Stimulated activated CD8-positive, alpha-beta memory T cell treated with anti-CD3 and anti-CD28 coated beads, Interleukin-12 subunit alpha, Interleukin-12 subunit beta, amount 100 ng/mL, for 24 hours (primary cell): ENCODE results near the gene KNOP1.
"Not testable (repeated sequence)": the region's sequence is repeated elsewhere in the genome, so short reads cannot be mapped to it uniquely, and the experiment has no call there.

Source experiments
- DNase-seq: peaks from one replicate; pipeline ENCODE4 v3.0.0-alpha.2; 2020; ENCODE audit errors: extremely low read depth

Gene KNOP1

GRCh38 chr16:19683453-19684236 is 34.4 kb downstream of the KNOP1 start:
- no peak for DNase-seq

DNA sequence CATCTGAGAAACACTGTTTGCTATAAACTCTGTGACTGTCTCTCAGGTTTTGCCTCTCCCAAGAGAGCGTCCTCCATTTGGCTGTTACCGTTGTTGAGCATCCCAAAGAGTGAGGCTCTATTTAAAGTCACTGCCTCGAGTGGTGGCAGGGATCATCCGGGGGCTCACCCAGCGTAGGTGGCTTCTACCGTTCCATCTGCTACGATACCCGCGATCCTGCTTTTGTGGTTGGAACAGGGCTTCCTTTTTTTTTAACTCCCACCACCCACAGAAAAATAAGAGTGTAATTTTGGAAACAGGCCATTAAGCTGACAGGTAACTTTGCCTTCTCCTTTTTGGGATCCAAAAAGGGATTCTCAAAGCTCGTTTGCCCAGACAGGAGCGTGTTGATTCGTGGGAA is 36.4 kb downstream of the KNOP1 start:
- DNase-seq, result no peak

DNA sequence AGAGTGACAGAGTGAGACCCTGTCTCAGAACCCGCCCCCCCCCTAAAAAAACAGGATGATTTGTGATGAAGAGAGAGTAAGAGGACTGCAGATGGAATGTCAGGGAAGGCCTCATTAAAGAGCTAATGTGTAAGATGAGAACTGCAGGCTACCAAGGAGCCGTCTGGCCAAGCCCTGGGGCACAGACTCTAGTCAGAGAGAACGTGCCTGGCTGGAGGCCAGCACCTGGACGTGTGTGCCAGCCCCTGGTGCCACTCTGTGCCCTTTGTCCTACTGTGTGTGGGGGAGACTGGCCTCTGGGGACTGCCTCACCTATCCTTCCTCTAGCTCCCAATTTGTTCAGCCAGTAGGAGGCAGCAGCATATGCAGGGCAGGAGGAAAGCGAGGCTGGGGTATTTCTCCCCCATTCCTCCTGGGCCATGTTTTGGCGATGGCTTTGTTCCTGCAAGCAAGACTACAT is 37.1 kb downstream of the KNOP1 start:
- no peak for DNase-seq

DNA sequence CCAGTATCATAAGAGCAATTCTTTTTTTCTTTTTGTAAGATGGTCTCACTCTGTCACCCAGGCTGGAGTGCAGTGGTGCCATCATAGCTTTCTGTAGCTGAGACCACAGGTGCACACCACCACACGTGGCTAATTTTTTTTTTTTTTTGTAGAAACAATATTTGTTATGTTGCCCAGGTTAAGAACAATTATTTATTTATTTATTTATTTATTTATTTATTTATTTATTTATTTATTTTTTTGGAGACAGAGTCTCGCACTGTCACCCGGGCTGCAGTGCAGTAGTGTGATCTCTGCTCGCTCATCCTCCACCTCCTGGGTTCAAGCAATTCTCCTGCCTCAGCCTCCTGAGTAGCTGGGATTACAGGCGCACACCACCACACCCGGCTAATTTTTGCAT is 38.7 kb downstream of the KNOP1 start:
- not testable (repeated sequence) for DNase-seq

GRCh38 chr16:19678804-19679203 is 39.2 kb downstream of the KNOP1 start:
- no peak for DNase-seq

- no peak for DNase-seq
Measured at GRCh38 chr16:19677402-19677801, 40.6 kb downstream of the KNOP1 start.

GRCh38 chr16:19674485-19674884 is 43.5 kb downstream of the KNOP1 start:
- DNase-seq, result no peak

GRCh38 chr16:19672378-19672777 is 45.6 kb downstream of the KNOP1 start:
- no peak for DNase-seq

GRCh38 chr16:19666477-19666876 is 51.5 kb downstream of the KNOP1 start:
- no peak for DNase-seq

GRCh38 chr16:19665313-19665712 is 52.7 kb downstream of the KNOP1 start:
- not testable (repeated sequence) for DNase-seq

DNA sequence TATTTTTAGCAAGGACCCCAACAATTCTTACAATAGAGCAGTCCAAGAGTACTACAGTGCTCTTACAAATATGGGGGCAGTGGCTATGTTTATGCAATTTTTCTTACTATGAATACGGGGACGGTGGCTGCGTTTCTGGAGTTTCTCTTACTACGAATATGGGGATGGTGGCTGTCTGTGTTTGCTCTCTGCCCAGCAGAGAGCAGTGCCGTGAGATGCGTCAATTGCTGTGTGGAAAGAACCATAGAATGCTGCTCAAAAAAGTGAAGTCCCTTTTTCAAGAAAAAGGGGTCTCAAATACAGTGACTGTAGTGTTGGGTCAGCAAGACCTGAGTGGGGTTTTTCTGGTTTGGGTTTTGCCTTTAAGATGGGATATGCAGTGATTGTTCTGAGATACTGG is 53.9 kb downstream of the KNOP1 start:
- DNase-seq, result no peak

GRCh38 chr16:19662351-19662750 is 55.7 kb downstream of the KNOP1 start:
- no peak for DNase-seq

- no peak for DNase-seq
Measured at GRCh38 chr16:19660432-19660831, 57.6 kb downstream of the KNOP1 start.

DNA sequence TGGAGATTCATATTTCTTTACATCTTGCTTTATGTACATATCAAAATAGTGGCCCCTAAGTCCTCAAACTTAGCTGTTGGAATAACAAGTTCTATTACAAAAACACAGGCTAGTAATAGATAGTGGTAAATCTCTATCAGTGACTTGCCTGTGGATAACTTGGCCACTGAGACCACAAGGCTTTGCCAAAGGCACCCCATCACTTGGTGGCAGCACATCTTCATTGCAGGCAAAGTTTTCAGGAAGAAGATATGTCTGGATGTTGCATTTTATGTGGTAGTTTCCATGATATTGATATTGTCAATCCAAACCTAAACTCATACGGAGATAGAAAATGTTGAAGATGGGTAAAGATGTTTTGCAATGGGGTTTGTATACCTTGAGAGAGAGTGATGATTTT is 58.5 kb downstream of the KNOP1 start:
- no peak for DNase-seq

DNA sequence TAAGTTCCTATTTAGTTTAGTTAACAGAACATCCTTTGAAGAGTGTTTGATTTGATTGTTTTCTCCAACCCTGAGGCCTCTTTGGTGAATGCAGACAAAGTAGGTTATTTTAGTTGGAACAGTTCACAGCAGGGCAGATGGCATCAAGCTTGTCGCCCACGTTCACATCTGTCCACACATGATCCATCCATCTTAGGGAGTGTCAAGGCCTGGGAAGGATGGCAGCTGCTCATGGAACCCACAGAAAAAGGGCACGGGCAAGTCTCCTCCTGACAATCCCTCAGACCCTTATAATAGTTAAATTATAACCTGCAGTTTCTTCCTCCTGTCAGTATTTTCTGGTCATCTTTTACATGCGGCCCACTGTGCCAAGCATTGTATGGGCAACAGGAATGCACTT is 60.2 kb downstream of the KNOP1 start:
- no peak for DNase-seq

- DNase-seq, result no peak
Measured at GRCh38 chr16:19655242-19655777, 62.7 kb downstream of the KNOP1 start.

DNA sequence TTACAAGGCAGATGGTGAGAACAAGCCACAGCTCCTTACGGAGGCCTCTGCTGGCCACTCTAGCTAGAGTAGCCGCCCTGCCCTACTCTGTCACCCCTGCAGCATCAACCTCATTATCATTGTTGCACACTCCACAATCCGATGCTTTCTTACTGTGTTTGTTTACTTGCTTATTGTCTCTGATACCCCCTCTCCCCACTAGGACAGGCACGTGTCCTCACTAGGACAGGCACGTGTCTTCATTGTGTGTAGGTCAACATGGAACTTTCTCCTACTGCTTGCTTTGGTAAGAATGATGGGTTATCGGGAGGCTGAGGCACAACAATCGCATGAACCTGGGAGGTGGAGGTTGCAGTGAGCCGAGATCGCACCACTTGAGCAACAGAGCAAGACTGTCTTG is 63.9 kb downstream of the KNOP1 start:
- no peak for DNase-seq
